ENCODE results near the gene PEX16.

Gene PEX16
- total RNA-seq = 9.9 to 28.2 (median 15.4) reads per million in 17 experiments

DNA sequence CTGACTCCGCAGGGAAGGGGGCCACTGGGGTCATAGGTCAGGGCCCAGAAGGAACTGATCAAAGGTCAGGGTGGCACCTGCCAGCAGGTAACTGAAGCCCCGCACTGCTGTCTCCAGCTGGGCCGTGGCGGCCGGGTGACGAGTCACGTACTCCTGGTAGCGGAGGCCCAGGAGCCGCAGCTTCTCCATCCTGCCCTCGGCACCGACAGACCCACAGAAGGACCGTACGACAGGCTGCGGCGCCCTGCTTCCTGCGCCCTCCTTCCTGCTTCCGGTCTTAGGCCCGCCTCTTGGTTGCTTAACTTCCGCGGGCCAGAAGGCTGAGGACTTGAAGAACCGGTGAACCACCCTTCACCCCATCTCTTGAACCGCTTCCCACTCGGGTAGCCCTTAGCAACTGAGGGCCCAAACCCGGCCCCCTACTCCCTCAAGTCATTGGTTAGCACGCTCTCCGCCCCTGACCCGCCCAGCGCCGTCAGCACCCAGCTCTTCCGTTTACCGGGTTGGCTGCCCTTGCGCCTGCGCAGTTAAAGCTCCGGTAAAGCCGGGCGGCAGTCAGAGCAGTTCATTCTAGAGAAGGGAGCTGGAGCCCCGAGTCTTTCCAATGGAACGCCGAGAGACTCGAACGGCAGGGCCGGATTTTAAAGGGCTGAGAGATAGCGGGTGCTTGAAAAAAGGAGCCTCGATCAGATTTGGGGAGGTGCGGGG is at the start of gene PEX16:
Gene PEX16, minus strand, starts transcription at position 255 of the 708 bp plus-strand sequence. Its CDS starts 66 bp downstream, at position 189.
- peak; percentile 98 to 100 (median 99) for DNase-seq

DNA sequence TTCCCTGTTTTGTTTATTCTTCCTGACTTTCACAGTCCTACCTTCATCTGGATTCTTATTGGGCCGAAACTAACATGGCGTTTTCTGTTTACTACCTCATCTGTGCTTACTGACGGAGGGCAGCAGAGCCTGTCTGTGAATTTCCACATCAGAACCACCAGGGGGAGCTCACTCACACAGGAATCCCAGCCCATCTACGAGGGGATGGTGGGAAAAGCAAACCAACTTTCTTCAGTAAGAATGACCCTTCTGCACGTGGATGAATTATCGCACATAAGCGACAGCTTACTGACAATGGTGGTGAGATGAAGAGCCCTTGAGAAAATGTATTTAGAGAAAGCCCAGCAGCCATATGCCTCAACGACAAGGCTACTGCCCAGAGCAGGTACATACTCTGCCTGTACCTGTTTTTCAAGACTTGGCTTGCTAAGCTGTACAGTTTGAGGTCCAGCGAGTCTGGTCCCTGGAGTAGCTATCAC is 47.3 kb upstream of the PEX16 start:
- peak; percentile 69 to 77 (median 76) for DNase-seq

GRCh38 chr11:45961751-45962240 is 44.1 kb upstream of the PEX16 start:
- DNase-seq = no peak

DNA sequence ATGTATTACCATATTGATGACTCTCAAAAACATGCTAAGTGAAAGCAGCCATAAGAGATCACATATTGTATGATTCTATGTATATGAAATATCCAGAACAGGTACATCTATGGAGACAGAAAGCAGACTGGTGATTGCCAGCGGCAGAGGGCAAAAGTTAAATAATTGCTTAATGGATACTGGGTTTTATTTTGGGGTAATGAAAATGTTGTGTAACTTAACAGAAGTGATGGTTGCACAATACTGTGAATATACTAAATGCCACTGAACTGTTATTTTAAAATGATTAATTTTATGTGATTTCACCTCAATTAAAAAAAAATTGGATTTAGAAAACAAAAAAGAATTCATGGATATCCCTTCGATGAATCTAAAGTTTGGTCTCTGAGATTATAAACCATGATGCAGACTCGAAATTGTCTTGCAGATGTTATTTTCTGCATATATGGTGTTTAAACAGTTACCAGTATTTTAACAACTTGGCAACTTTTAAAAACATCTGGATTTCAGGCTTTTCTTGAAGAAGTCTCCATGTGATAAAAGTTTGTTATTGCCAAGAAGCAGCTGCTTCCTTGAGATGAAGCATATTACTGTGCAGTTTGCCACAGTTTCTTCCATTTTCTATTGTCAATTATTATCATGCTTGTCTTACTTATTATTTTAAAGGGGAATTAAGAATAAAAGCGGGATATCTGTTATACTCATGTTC is 42.9 kb upstream of the PEX16 start:
- peak in 2 of 4 experiments; percentile 8 to 28 for DNase-seq

DNA sequence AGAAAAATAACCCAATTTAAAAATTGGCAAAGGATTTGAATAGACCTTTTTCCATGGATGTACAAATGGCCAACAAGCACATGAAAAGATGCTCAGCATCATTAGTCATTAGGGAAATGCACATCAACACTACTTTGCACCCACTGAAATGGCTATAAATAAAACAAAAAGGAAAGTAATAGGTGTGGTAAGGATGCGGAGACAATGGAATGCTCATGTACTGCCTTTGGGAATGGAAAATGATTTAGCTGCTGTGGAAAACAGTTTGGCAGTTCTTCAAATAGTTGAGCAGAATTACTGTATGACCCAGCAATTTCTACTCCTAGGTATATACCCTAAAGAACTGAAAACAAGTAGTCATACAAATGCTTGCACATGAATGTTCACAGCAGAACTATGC is 42.2 kb upstream of the PEX16 start:
- peak in 1 of 4 experiments; percentile 13 for DNase-seq

DNA sequence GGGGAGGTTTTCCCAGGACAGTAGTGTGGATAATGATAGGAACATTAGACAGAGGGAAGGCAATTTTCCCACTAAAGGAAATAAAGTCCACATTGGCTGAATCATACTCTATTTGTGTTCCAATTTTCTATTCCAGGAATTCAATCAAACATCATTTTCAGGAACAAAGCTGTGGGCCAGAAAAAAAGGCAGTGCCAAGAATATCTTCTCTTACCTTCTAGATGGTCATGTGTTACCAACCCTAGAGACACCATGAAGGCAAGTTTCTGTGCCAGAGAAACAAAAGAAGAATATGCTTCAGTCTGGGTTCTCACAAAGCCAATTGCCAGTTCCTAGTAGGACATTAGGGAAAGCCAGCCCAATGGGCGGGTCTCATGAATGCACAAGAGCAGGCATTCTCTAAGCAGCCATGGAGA is 32.3 kb upstream of the PEX16 start:
- DNase-seq = no peak

GRCh38 chr11:45948356-45948755 is 30.7 kb upstream of the PEX16 start:
- DNase-seq = no peak

DNA sequence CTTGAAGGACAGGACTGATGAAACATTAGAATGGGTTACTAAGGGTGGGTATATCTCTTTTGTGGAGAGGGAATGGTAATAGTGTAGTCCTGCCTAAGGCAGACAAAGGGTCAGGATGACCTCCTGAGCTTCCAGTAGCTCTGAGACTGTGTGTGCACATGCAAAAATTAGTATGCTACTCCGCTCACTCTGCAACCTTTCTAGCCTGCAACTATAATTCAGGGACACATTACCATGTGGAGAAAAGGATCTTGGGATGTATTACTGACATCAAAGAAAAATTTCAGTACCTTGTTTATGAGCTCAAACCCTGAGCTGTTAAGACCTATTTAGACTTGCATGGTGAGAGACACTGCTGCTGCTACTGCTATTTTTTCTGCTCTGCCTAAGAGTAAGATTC is 30.2 kb upstream of the PEX16 start:
- DNase-seq = no peak

- no peak for DNase-seq
Measured at GRCh38 chr11:45945397-45945999, 27.8 kb upstream of the PEX16 start.

DNA sequence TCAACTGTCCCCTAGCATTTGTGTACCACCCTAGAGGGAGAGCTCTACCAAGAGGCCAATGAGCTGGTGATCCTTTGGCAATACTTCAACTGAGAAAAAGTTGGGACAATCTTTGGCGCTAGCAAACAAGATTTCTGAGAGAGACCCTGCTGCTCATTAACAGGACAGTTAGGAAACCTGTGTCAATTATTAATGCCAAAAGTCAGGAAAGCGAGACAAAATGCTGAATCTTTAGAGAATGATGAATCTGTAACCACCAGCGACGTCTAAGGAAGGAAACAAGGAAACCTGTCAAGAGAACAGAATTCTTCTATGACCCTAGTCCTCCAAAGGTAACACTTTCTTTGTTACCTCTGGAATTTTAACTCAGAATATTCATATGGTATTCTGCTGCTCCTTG is 24.7 kb upstream of the PEX16 start:
- DNase-seq = no peak

- no peak for DNase-seq
Measured at GRCh38 chr11:45941285-45941684, 23.6 kb upstream of the PEX16 start.

GRCh38 chr11:45939836-45940235 is 22.2 kb upstream of the PEX16 start:
- no peak for DNase-seq

DNA sequence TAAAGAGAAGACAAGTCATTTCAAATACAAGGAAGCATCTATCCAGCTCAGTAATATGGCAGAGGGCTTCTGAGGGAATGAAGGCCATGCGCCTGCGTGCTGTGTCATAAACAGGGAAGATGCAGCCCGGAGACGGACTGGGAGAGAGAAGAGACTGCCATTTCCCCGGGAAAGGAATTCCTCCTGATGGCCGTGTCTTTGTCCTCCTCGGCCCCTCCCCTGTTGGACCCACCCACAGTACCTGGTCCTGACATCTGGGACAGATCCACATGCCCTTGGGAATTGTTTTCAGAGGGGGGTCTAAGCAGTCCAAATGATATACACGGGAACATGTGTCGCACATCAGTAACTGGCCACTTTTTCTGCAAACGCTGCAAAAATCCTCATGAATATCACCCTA is 20.2 kb upstream of the PEX16 start:
- DNase-seq = no peak

- DNase-seq = no peak
Measured at GRCh38 chr11:45936511-45937054, 18.9 kb upstream of the PEX16 start.

- peak in 1 of 4 experiments; percentile 19 for DNase-seq
Measured at GRCh38 chr11:45935349-45936064, 17.8 kb upstream of the PEX16 start.

GRCh38 chr11:45934580-45935318 is 17.1 kb upstream of the PEX16 start:
- DNase-seq = no peak

- DNase-seq = no peak
Measured at GRCh38 chr11:45933846-45934579, 16.3 kb upstream of the PEX16 start.

DNA sequence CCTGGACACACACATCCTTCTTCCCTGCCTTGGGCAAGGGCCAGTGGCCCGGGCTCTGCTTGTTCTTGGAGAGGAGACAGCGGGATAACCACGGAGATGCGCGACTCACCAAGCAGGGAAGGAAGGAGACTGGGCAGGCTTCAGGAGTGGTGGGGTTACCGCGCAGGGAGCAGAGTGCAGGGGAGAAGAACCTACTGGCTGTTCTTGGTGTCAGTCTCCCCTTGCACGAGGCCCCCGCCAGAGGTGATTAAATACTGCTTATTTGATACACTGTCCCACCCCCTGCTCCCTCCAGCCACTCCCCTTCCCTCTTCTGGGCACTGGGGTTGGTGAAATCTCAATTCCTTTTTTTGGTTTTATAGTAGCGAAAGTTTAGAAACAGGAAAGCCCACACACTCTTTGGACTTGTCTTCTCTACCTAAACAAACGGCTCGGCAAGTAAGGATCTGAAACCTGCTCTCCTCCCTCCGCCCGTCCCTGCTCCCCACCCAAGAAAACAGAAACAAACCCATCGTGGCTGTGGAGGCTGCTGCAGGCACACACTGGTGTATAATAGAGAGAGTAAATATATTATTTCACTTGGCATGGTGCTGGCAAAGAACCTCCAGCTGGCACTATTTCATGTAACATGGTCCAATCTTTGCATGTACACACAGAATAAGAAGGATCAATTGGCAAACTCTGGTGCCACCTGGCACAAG is 15.6 kb upstream of the PEX16 start:
- DNase-seq = peak; percentile 34 to 73 (median 62)

GRCh38 chr11:45932217-45932616 is 14.5 kb upstream of the PEX16 start:
- no peak for DNase-seq

- peak in 1 of 4 experiments; percentile 20 for DNase-seq
Measured at GRCh38 chr11:45931739-45932138, 14.1 kb upstream of the PEX16 start.

Data from suppressor macrophage (primary cell).